HepG2 (cell line): ENCODE results near the gene FNBP1L. TPM values are rescaled to one million over a fixed set of nuclear protein-coding genes. Genes with fewer than 3 reads are reported as not detected.

ENCODE experiments used
- ATAC-seq: fragments of 200-7000 bp; cut with Tn5 transposase; 3 replicates; pipeline ENCODE4 v1.9.1; 2020; ENCODE audit warnings: mild to moderate bottlenecking, moderate library complexity
- BruUV-seq: library from RNA; stranded (reverse); fragments of 400-500 nt; replicated peaks from 2 replicates; lab custom pipeline; 2021; lab: Mats Ljungman, UMichigan
- CTCF ChIA-PET: fragments of 300-600 bp; formaldehyde crosslinking; extraction: SDS; loops from one replicate; lab custom pipeline; 2021; ENCODE audit warnings: low total read pairs, inconsistent platforms, low intra/inter-chr PET ratio; lab: Yijun Ruan, JAX
- POLR2A ChIA-PET: fragments of 350-600 bp; sonication (Branson Sonifier 250); formaldehyde crosslinking; loops from one replicate; lab custom pipeline; 2020; ENCODE audit warnings: antibody characterized with exemption, inconsistent platforms; lab: Yijun Ruan, JAX
- DNase-seq: peaks from one replicate; pipeline ENCODE4 v3.0.0-alpha.2; 2015; ENCODE audit warnings: low spot score
- FAIRE-seq: peaks from 3 replicates; lab custom pipeline; 2011; peaks lifted over from hg19 to GRCh38; lab: Jason Lieb, UNC
- H2AFZ ChIP-seq: one replicate; pipeline ENCODE4 v1.6.1; 2011; ENCODE audit warnings: low read length, inconsistent platforms
- H3K27ac ChIP-seq: fragments of 300-600 bp; 3 replicates; pipeline ENCODE4 v1.8.0; 2011; ENCODE audit warnings: mixed run types, mild to moderate bottlenecking, mixed read lengths, low read length, inconsistent platforms; ENCODE audit not compliant: insufficient read depth; ENCODE audit errors: extremely low read length
- H3K27me3 ChIP-seq, 2 experiments: fragments of 200-600 bp in 1 of 2; 2 replicates in 1 of 2; 3 replicates in 1 of 2; pipeline versions ENCODE4 v1.6.0 to v1.8.0; 2011; ENCODE audit warnings: low read length in 2 of 2, mild to moderate bottlenecking in 2 of 2, moderate library complexity in 2 of 2, inconsistent platforms in 1 of 2; ENCODE audit not compliant: insufficient read depth in 2 of 2, control insufficient read depth in 1 of 2
- H3K36me3 ChIP-seq, 2 experiments: fragments of 200-600 bp in 1 of 2; replicated peaks in 1 of 2; 2 replicates in 1 of 2; 3 replicates in 1 of 2; pipeline versions ENCODE4 v1.5.1 to v1.8.0; 2011; ENCODE audit warnings: low read length in 2 of 2, inconsistent platforms in 1 of 2; ENCODE audit not compliant: insufficient read depth in 2 of 2, control insufficient read depth in 1 of 2
- H3K4me1 ChIP-seq: 2 replicates; pipeline ENCODE4 v1.5.1; 2012; ENCODE audit warnings: low read length, inconsistent platforms; ENCODE audit not compliant: insufficient read depth
- H3K4me2 ChIP-seq: 2 replicates; pipeline ENCODE4 v1.6.0; 2011; ENCODE audit warnings: low read depth, low read length, inconsistent platforms
- H3K4me3 ChIP-seq, 3 experiments: fragments of 200-600 bp in 1 of 3; sonication (generic), shearing (Covaris generic) in 1 of 3; replicated peaks in 1 of 3; 2 replicates each; pipeline ENCODE4 v1.5.1; 2011 to 2016; ENCODE audit warnings: low read length in 3 of 3, inconsistent platforms in 2 of 3, low read depth in 2 of 3, mild to moderate bottlenecking in 2 of 3, control low read depth in 1 of 3, mixed read lengths in 1 of 3; ENCODE audit not compliant: insufficient read depth in 1 of 3
- H3K79me2 ChIP-seq: one replicate; pipeline ENCODE4 v1.6.1; 2011; ENCODE audit warnings: low read length, inconsistent platforms; ENCODE audit not compliant: insufficient read depth
- H3K9ac ChIP-seq: 2 replicates; pipeline ENCODE4 v1.6.0; 2011; ENCODE audit warnings: mild to moderate bottlenecking, low read depth, low read length, inconsistent platforms; ENCODE audit not compliant: insufficient read depth
- H3K9me3 ChIP-seq: 2 replicates; pipeline ENCODE4 v1.5.1; 2012; ENCODE audit warnings: mild to moderate bottlenecking, low read length
- H4K20me1 ChIP-seq: 2 replicates; pipeline ENCODE4 v1.6.0; 2011; ENCODE audit warnings: inconsistent platforms, mild to moderate bottlenecking, low read length, moderate library complexity; ENCODE audit not compliant: insufficient read depth
- ATM ChIP-seq: fragments of 450-650 bp; IDR thresholded peaks from 2 replicates; pipeline ENCODE4 v1.7.1; 2017; ENCODE audit warnings: mild to moderate bottlenecking, borderline replicate concordance
- FOXP1 ChIP-seq, 2 experiments: fragments of 450-650 bp in 1 of 2; IDR thresholded peaks; 2 replicates each; pipeline ENCODE4 v1.6.1; 2017 to 2018; ENCODE audit warnings: antibody characterized with exemption in 1 of 2
- HMG20A ChIP-seq: IDR thresholded peaks from 2 replicates; pipeline ENCODE4 v1.6.1; 2016; ENCODE audit warnings: borderline replicate concordance
- PHB2 ChIP-seq: fragments of 450-650 bp; IDR thresholded peaks from 2 replicates; pipeline ENCODE4 v1.6.1; 2018; ENCODE audit not compliant: partially characterized antibody
- SIX4 ChIP-seq: sonication (generic); formaldehyde crosslinking; IDR thresholded peaks from 2 replicates; pipeline ENCODE4 v1.4.0; 2020; ENCODE audit warnings: missing genetic modification reagents
- SOX13 ChIP-seq, 3 experiments: fragments of 450-650 bp in 1 of 3; sonication (generic) in 1 of 3; formaldehyde crosslinking in 1 of 3; IDR thresholded peaks in 2 of 3; conservative IDR thresholded peaks in 1 of 3; 2 replicates each; pipeline versions ENCODE4 v1.5.0 to v1.6.1; 2016 to 2020; ENCODE audit warnings: antibody characterized with exemption in 1 of 3, mild to moderate bottlenecking in 1 of 3, missing compliant biosample characterization in 1 of 3, missing genetic modification reagents in 1 of 3, moderate library complexity in 1 of 3
- SOX5 ChIP-seq: IDR thresholded peaks from 2 replicates; pipeline ENCODE4 v1.6.1; 2016; ENCODE audit warnings: borderline replicate concordance
- SOX6 ChIP-seq, 2 experiments: fragments of 450-650 bp in 1 of 2; sonication (generic) in 1 of 2; formaldehyde crosslinking in 1 of 2; IDR thresholded peaks; 2 replicates each; pipeline versions ENCODE4 v1.4.0 to v1.6.1; 2017 to 2020; ENCODE audit warnings: antibody characterized with exemption in 1 of 2, mild to moderate bottlenecking in 1 of 2, missing genetic modification reagents in 1 of 2
- ZBTB38 ChIP-seq: sonication (generic); formaldehyde crosslinking; IDR thresholded peaks from 2 replicates; pipeline ENCODE4 v1.5.1; 2020; ENCODE audit warnings: mild to moderate bottlenecking, missing genetic modification reagents
- ZFP90 ChIP-seq: sonication (generic); formaldehyde crosslinking; IDR thresholded peaks from 2 replicates; pipeline ENCODE4 v1.8.0; 2022; ENCODE audit warnings: missing genetic modification reagents, mild to moderate bottlenecking, inconsistent platforms, borderline replicate concordance
- ZIK1 ChIP-seq: sonication (generic); formaldehyde crosslinking; IDR thresholded peaks from 2 replicates; pipeline ENCODE4 v1.5.0; 2020; ENCODE audit warnings: mild to moderate bottlenecking, low read depth, missing genetic modification reagents, borderline replicate concordance
- ZNF337 ChIP-seq: sonication (generic); formaldehyde crosslinking; IDR thresholded peaks from 2 replicates; pipeline ENCODE4 v1.5.1; 2020; ENCODE audit warnings: missing genetic modification reagents, low read depth, mild to moderate bottlenecking, borderline replicate concordance
- ZNF619 ChIP-seq: sonication (generic); formaldehyde crosslinking; IDR thresholded peaks from 2 replicates; pipeline ENCODE4 v1.4.0; 2020; ENCODE audit warnings: mild to moderate bottlenecking, missing genetic modification reagents
- WGBS: methylation state at CpG from one replicate; pipeline ENCODE4 v1.1.6; 2017; ENCODE audit warnings: low lambda C conversion rate; 5-methylcytosine and 5-hydroxymethylcytosine counted together
- in situ Hi-C: cut with HindIII; loops from 2 replicates; pipeline ENCODE4 v1.10.0; 2017; ENCODE audit warnings: low pct_unique_long_range_greater_than_20kb; ENCODE audit not compliant: extremely low pct_ligation_motif_present
- intact Hi-C: fragments of 100-400 bp; cut with micrococcal nuclease; formaldehyde crosslinking; loops from one replicate; pipeline ENCODE4 v1.10.0; 2022; ENCODE audit not compliant: unreplicated experiment
- polyA plus RNA-seq, 8 experiments: library from polyadenylated mRNA; depleted of rRNA in 3 of 8; stranded (reverse) in 7 of 8; unstranded in 1 of 8; fragments of >200 nt; fragmentation: Illumina TruSeq in 4 of 8; extraction: Trizol in 4 of 8; gene quantifications; 2 replicates each; pipeline versions ENCODE4 v1.2.1 to v1.2.3, GENCODE V29; 2011 to 2016; ENCODE audit warnings: low read depth in 4 of 8, missing spikeins in 1 of 8, mixed read lengths in 1 of 8; ENCODE audit not compliant: insufficient read depth in 1 of 8
- total RNA-seq, 5 experiments: library from RNA; depleted of rRNA; stranded (reverse); fragments of >200 nt; fragmentation: Illumina TruSeq; extraction: Trizol; gene quantifications; 2 replicates each; pipeline ENCODE4 v1.2.3, GENCODE V29; 2016; ENCODE audit warnings: low read depth in 1 of 5
- TF ChIP-seq, protein P1 (sequence below): IDR thresholded peaks from 2 replicates; pipeline ENCODE4 v1.4.0; 2020; ENCODE audit warnings: mild to moderate bottlenecking, missing genetic modification reagents
- TF ChIP-seq, protein P2 (sequence below): sonication (generic); formaldehyde crosslinking; IDR thresholded peaks from 2 replicates; pipeline ENCODE4 v1.4.0; 2020; ENCODE audit warnings: missing genetic modification reagents
- TF ChIP-seq, protein P3 (sequence below): sonication (generic); IDR thresholded peaks from 2 replicates; pipeline ENCODE4 v1.6.1; 2016; ENCODE audit warnings: low read depth, borderline replicate concordance

FNBP1L gene
- total and polyA plus RNA-seq, 2 of the 13 experiments (the other 11 are each of a cell fraction or from before 2014, with no cell fraction given) = 24.1 to 27.1 TPM

DNA sequence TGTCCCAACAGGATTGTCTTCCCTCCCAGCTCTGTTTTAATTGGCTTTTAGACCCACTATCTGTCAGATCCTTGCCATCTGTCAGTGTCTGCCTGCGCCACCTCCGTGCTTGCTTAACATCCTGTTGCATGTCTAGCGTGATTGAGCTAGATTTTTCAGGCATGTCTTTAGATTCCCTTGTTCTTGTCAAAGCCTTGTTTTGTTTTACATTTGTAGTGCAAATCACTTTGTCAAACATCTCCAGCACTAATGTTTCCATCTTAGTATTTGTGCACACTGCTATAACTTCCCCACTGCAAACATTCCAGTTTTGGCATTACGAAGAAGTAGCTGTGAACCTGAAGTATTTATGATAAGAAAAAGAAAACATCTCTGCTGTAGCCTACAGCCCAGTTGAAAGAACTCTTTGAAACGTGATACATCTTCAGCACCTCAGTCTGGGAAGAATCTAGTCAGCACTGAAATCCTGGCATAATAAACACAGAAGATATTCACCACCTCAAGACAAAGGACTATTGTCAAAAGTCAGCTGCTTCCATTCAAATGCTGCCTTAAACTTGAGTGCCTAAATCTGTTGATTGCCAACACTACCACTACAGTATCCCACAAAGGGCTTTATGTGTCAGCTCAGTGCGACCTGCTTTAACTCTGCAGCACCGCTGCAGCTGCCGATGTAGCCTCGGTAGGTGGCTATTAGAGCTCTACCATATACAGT, 105.0 kb downstream of the FNBP1L start:
- FAIRE-seq (no peak), ATAC-seq (peak; percentile 77), DNase-seq (peak; percentile 71)
- ChIA-PET POLR2A (interaction anchor here (1.0 to 2.6 kb wide), 4 partner anchors 39 to 474 kb away, joined by 3 to 20 read pairs (median 6); partner anchors contain the start of gene MTF2), CTCF (no interaction called here)
- H3K27ac ChIP-seq = peak overlapping the region; percentile 0
- H3K36me3 ChIP-seq = peaks cover 6 to 21% of the 10 kb centered on the region in 2 experiments
- in situ Hi-C loops (no loop called here), intact Hi-C loops (loop anchor here (2.0 kb wide), 1 partner anchor 32 kb away; no protein-coding TSS in a partner anchor)
- H3K79me2 ChIP-seq = no peaks in the 10 kb centered on the region
- no peak overlapping the region for H3K4me3 ChIP-seq
- H3K9me3 ChIP-seq = no peaks in the 10 kb centered on the region
- BruUV-seq = no TSS peak
- no peak overlapping the region for H3K9ac ChIP-seq
- H3K27me3 ChIP-seq = no peaks in the 10 kb centered on the region; a peak in 1 of 5 replicates
- H3K4me1 ChIP-seq = peaks cover 41% of the 10 kb centered on the region
- no peak overlapping the region for H2AFZ ChIP-seq
- WGBS = 69% methylated on average over 8 of the region's 9 CpGs
- H4K20me1 ChIP-seq = no peaks in the 10 kb centered on the region
- H3K4me2 ChIP-seq = no peak overlapping the region
- TF ChIP-seq ZNF337 (CRISPR knock-in tag) (no peak), ZNF619 (CRISPR knock-in tag) (no peak), ATM (no peak), SOX13 (IDR thresholded peaks at IDR 0.05) (no peak), SOX13 (CRISPR knock-in tag; conservative IDR thresholded peaks at IDR 0.05 in 1 of 2, IDR thresholded peaks at IDR 0.05 in 1 of 2) (peak in 1 of 2 experiments; percentile 92; a peak in 2 of 4 replicates), HMG20A (CRISPR knock-in tag) (peak; percentile 15; the same call in 1 of the 2 replicates), SOX6 (IDR thresholded peaks at IDR 0.05) (no peak), SOX6 (CRISPR knock-in tag; IDR thresholded peaks at IDR 0.05) (peak; percentile 33; the same call in 1 of the 2 replicates), ZIK1 (CRISPR knock-in tag) (no peak), SIX4 (CRISPR knock-in tag) (peak; percentile 88), ZBTB38 (CRISPR knock-in tag) (peak; percentile 77), ZFP90 (CRISPR knock-in tag) (no peak), SOX5 (CRISPR knock-in tag) (peak; percentile 74; the same call in 1 of the 2 replicates), PHB2 (no peak), FOXP1 (IDR thresholded peaks at IDR 0.05) (no peak), FOXP1 (CRISPR knock-in tag; IDR thresholded peaks at IDR 0.05) (peak; percentile 25; the same call in 1 of the 2 replicates)
- TF ChIP-seq, protein P1, sequence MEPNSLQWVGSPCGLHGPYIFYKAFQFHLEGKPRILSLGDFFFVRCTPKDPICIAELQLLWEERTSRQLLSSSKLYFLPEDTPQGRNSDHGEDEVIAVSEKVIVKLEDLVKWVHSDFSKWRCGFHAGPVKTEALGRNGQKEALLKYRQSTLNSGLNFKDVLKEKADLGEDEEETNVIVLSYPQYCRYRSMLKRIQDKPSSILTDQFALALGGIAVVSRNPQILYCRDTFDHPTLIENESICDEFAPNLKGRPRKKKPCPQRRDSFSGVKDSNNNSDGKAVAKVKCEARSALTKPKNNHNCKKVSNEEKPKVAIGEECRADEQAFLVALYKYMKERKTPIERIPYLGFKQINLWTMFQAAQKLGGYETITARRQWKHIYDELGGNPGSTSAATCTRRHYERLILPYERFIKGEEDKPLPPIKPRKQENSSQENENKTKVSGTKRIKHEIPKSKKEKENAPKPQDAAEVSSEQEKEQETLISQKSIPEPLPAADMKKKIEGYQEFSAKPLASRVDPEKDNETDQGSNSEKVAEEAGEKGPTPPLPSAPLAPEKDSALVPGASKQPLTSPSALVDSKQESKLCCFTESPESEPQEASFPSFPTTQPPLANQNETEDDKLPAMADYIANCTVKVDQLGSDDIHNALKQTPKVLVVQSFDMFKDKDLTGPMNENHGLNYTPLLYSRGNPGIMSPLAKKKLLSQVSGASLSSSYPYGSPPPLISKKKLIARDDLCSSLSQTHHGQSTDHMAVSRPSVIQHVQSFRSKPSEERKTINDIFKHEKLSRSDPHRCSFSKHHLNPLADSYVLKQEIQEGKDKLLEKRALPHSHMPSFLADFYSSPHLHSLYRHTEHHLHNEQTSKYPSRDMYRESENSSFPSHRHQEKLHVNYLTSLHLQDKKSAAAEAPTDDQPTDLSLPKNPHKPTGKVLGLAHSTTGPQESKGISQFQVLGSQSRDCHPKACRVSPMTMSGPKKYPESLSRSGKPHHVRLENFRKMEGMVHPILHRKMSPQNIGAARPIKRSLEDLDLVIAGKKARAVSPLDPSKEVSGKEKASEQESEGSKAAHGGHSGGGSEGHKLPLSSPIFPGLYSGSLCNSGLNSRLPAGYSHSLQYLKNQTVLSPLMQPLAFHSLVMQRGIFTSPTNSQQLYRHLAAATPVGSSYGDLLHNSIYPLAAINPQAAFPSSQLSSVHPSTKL (CRISPR knock-in tag) = peak; percentile 49; the same call in 1 of the 2 replicates
- TF ChIP-seq, protein P2, sequence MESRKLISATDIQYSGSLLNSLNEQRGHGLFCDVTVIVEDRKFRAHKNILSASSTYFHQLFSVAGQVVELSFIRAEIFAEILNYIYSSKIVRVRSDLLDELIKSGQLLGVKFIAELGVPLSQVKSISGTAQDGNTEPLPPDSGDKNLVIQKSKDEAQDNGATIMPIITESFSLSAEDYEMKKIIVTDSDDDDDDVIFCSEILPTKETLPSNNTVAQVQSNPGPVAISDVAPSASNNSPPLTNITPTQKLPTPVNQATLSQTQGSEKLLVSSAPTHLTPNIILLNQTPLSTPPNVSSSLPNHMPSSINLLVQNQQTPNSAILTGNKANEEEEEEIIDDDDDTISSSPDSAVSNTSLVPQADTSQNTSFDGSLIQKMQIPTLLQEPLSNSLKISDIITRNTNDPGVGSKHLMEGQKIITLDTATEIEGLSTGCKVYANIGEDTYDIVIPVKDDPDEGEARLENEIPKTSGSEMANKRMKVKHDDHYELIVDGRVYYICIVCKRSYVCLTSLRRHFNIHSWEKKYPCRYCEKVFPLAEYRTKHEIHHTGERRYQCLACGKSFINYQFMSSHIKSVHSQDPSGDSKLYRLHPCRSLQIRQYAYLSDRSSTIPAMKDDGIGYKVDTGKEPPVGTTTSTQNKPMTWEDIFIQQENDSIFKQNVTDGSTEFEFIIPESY (CRISPR knock-in tag) = peak; percentile 39; the same call in 1 of the 2 replicates
- TF ChIP-seq, protein P3, sequence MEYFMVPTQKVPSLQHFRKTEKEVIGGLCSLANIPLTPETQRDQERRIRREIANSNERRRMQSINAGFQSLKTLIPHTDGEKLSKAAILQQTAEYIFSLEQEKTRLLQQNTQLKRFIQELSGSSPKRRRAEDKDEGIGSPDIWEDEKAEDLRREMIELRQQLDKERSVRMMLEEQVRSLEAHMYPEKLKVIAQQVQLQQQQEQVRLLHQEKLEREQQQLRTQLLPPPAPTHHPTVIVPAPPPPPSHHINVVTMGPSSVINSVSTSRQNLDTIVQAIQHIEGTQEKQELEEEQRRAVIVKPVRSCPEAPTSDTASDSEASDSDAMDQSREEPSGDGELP = peak; percentile 45; the same call in 1 of the 2 replicates
